GM13976 (cell line): Measurements from ENCODE around the gene TOM1L2.
"Not testable (repeated sequence)": the region's sequence is repeated elsewhere in the genome, so short reads cannot be mapped to it uniquely, and the experiment has no call there.

Experiments
- DNase-seq: peaks from one replicate; pipeline ENCODE4 v3.0.0; 2012; ENCODE audit warnings: low spot score
- in situ Hi-C: fragments of 300-500 bp; cut with MboI; formaldehyde crosslinking; loops from one replicate; pipeline ENCODE4 v1.12.0; 2022; ENCODE audit warnings: low sequenced_read_pairs, mixed read lengths, inconsistent platforms; ENCODE audit not compliant: unreplicated experiment
- TF ChIP-seq, protein P1 (sequence below): IDR thresholded peaks from 2 replicates; pipeline ENCODE4 v1.5.1; 2012; ENCODE audit warnings: borderline replicate concordance, mild to moderate bottlenecking; ENCODE audit not compliant: insufficient read depth; ENCODE audit errors: extremely low read depth, missing control alignments, control extremely low read depth

The TOM1L2 gene

DNA sequence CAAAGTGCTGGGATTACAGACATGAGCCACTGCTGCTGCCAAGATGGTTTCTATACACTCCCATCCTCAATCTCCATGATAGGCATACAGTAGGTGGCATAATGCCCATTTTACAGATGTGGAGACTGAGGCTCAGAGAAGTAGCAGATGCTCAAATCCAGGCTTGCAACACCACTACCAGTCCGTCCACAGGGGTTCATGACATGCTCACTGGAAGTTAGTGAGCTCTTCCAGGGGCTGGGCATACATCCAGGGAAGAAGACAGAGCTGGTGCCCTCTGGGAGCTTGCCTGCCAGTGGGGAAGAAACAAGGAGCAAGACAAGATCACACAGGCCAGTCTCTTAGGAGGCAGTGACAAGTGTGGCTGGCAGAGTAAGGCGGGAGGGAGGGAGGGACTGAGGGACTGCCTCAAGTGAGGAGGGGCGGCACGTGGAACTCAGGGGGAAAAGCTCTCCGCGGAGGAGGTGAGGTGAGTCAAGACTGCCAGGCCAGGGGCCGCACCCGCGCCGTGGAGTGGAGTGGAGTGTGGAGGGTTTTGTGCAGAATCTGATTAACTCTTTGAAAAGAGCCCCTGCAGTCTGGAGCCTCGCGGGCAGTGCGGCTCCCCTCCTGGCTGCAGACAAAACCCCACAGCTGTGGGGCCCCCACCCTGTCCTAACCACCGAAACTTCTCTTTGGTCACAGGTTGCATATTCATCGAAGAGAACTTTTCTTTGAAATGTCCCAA, 163.3 kb downstream of the TOM1L2 start:
- TF ChIP-seq, protein P1, sequence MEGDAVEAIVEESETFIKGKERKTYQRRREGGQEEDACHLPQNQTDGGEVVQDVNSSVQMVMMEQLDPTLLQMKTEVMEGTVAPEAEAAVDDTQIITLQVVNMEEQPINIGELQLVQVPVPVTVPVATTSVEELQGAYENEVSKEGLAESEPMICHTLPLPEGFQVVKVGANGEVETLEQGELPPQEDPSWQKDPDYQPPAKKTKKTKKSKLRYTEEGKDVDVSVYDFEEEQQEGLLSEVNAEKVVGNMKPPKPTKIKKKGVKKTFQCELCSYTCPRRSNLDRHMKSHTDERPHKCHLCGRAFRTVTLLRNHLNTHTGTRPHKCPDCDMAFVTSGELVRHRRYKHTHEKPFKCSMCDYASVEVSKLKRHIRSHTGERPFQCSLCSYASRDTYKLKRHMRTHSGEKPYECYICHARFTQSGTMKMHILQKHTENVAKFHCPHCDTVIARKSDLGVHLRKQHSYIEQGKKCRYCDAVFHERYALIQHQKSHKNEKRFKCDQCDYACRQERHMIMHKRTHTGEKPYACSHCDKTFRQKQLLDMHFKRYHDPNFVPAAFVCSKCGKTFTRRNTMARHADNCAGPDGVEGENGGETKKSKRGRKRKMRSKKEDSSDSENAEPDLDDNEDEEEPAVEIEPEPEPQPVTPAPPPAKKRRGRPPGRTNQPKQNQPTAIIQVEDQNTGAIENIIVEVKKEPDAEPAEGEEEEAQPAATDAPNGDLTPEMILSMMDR: no peak
- in situ Hi-C loops: no loop called here
- peak; percentile 88 for DNase-seq

DNA sequence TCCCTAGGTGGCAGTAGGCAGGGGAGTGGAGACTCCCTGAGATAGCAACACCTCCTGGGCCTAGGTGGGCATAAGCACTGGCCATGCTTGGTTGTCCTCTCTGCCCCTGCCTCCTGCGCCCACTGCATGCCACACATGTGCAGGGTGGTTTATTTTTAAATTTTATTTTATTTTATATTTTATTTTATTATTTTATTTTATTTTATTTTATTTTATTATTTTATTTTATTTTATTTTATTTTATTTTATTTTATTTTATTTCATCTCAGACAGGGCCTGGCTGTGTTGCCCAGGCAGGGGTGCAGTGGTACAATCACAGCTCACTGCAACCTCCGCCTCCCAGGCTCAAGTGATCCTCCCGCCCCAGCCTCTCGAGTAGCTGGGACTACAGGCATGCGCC, 164.0 kb downstream of the TOM1L2 start:
- in situ Hi-C loops, DNase-seq: not testable (repeated sequence)

DNA sequence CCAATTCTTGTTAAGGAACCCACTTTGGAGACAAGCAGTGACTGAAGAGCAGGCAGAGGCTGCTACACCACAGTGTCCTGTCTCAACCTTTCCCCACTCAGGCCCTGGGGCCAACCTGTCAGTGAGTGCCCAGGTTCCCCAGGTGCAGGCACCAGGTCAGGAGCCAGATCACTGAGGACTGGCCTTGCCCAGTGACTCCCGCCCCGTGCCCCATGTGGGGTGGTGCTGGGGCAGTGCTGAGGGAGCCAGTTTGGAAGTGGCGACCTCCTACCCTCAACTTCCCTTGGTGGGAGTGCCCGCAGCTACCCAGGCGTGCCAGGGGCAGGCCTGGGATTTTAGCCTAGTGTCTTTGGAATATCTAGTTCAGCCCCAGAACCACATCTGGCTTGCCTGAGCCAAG, 164.8 kb downstream of the TOM1L2 start:
- TF ChIP-seq, protein P1: no peak
- in situ Hi-C loops: no loop called here
- no peak for DNase-seq

DNA sequence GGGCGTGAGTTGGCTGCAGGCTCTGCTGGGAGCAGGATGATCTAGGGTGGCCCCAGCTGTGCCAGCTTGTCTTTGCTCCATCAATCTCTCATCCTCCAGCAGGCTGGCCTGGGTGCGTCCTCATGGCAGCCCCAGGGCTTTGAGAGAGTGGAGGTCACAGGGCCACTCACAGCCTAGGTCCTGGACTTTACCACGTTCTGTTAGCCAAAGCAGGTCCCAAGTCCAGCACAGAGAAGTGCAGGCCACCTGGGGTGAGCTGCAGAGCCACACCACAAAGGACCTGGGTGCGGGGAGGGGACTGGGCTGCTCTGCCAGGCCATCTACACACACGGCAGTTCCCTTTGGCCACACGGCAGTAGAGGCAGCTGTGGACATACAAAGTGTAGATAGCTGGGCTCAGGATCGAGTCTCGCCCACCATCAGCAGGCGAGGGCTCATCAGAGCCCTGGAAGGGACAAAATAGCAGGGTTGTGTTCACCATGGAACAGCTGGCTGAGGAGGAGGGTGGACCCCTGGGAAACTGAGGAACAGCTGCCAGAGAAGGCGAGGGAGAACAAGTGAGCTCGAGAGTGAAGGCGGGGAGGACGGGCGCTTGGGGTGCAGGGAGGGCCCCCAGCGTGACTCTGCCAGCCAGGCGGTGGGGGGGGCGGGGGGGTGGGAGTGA, 165.5 kb downstream of the TOM1L2 start:
- TF ChIP-seq, protein P1: no peak
- in situ Hi-C loops: no loop called here
- no peak for DNase-seq

DNA sequence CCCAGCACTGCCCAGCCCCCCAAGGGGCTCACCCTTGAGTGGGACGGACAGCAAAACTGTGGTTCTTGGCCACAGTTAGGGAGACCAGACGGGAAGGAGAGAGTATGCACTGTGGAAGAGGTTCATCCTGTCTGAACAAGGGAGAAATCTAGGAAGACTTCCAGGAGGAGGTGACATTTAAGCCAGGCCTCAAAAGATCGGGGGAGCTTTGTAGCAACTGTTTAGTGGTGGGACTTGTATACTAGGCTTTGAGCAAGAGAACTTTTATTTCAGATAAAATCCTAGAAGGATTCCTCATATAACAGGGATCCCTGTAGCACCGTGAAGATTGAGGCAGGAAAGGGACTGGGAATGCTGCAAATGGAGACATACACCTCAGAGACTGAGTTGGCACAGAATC, 166.2 kb downstream of the TOM1L2 start:
- TF ChIP-seq, protein P1: no peak
- in situ Hi-C loops: no loop called here
- no peak for DNase-seq

DNA sequence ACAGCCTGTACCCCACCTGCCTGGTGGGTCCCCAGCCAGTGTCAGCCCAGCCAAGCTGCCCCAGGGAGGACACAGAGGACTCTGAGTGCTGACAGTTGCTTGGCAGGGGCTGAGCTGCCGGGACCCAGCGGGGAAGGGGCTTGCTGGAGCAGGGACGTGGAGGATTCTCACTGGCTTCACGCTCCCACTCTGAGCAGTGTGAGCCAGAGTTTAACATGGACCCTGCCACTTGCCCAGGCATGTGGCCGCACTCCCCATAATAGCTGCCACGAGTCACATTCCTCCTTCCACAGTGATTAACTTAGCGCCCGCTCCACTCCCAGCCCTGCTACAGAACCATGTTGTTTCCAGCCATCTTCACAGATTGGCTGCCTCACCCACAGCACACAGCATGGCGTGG, 166.6 kb downstream of the TOM1L2 start:
- in situ Hi-C loops: no loop called here
- TF ChIP-seq, protein P1: no peak
- no peak for DNase-seq

DNA sequence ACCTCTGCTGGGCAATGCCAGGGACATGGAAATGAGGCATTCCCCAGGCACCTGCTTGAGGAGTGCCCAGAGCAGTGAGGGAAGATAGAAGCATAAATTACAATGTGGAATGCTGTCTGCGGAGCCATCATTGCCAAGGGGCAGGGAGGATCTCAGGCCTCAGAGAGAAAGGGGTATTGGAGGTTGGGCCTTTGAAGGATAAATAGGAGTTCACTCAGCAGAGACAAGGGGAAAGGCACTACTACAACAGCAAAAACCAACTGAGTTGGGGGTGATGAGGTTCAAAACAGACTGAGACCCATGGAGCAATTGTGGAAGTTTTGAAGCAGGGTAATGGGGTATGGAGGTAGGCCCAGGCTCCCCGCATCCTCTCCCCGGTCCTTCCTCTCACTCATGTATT, 168.2 kb downstream of the TOM1L2 start:
- in situ Hi-C loops: no loop called here
- DNase-seq: no peak
- TF ChIP-seq, protein P1: no peak
